Activated T-helper 2 cell treated with anti-CD3 and anti-CD28 coated beads, Interferon-gamma antibody, Interleukin-2, Interleukin-4, amounts not matched to agents 10 μg/mL and 5 μg/mL and 100 μg/mL, durations not matched to agents 14 hours and 24 hours and 36 hours (primary cell): Measurements from ENCODE around the gene CCDC12. TPM values are rescaled to one million over a fixed set of nuclear protein-coding genes. Genes with fewer than 3 reads are reported as not detected.

ENCODE experiments used
- DNase-seq: peaks from one replicate; pipeline ENCODE4 v3.0.0; 2021; ENCODE audit warnings: low spot score
- H3K27ac Mint-ChIP-seq: one replicate; pipeline ENCODE4 v1.8.0; 2021; ENCODE audit warnings: mixed read lengths
- H3K27me3 Mint-ChIP-seq: one replicate; pipeline ENCODE4 v1.8.0; 2021; ENCODE audit warnings: low read depth, mixed read lengths
- H3K36me3 Mint-ChIP-seq: one replicate; pipeline ENCODE4 v1.8.0; 2021; ENCODE audit warnings: low read depth, mixed read lengths
- H3K4me1 Mint-ChIP-seq: one replicate; pipeline ENCODE4 v1.8.0; 2021; ENCODE audit warnings: low read depth, mixed read lengths
- H3K4me3 Mint-ChIP-seq: one replicate; pipeline ENCODE4 v1.8.0; 2021; ENCODE audit warnings: low read depth, mild to moderate bottlenecking, moderate library complexity, mixed read lengths
- H3K9me3 Mint-ChIP-seq: one replicate; pipeline ENCODE4 v1.8.0; 2021; ENCODE audit warnings: mixed read lengths
- intact Hi-C: fragments of 100-400 bp; cut with micrococcal nuclease; formaldehyde crosslinking; loops from one replicate; pipeline ENCODE4 v1.15.1; 2023
- total RNA-seq: library from RNA; stranded (reverse); gene quantifications from 2 replicates; pipeline ENCODE4 v1.2.3, GENCODE V29; 2022

CCDC12 gene
- total RNA-seq, 1 donor from 2014 or later = 65.3 TPM

GRCh38 chr3:46903341-46904302 is 72.9 kb downstream of the CCDC12 start:
- no peak overlapping the region for H3K27ac Mint-ChIP-seq
- H3K9me3 Mint-ChIP-seq = no peaks in the 10 kb centered on the region
- H3K4me3 Mint-ChIP-seq = no peak overlapping the region
- H3K4me1 Mint-ChIP-seq = no peaks in the 10 kb centered on the region
- no peaks in the 10 kb centered on the region for H3K36me3 Mint-ChIP-seq
- H3K27me3 Mint-ChIP-seq = peaks cover 5% of the 10 kb centered on the region
- DNase-seq = no peak
- intact Hi-C loops = no loop called here

GRCh38 chr3:46902188-46902631 is 74.3 kb downstream of the CCDC12 start:
- no peak for DNase-seq
- peaks cover 9% of the 10 kb centered on the region for H3K27me3 Mint-ChIP-seq
- no peak overlapping the region for H3K27ac Mint-ChIP-seq
- H3K4me1 Mint-ChIP-seq = no peaks in the 10 kb centered on the region
- H3K4me3 Mint-ChIP-seq = no peak overlapping the region
- H3K36me3 Mint-ChIP-seq = no peaks in the 10 kb centered on the region
- intact Hi-C loops = no loop called here
- H3K9me3 Mint-ChIP-seq = no peaks in the 10 kb centered on the region

- H3K4me3 Mint-ChIP-seq = no peak overlapping the region
- DNase-seq = no peak
- H3K27me3 Mint-ChIP-seq = peaks cover 9% of the 10 kb centered on the region
- intact Hi-C loops = no loop called here
- H3K36me3 Mint-ChIP-seq = no peaks in the 10 kb centered on the region
- H3K9me3 Mint-ChIP-seq = no peaks in the 10 kb centered on the region
- no peak overlapping the region for H3K27ac Mint-ChIP-seq
- H3K4me1 Mint-ChIP-seq = no peaks in the 10 kb centered on the region
Measured at GRCh38 chr3:46901591-46902187, 74.9 kb downstream of the CCDC12 start.

- Mint-ChIP-seq H3K4me1 (no peaks in the 10 kb centered on the region), H3K36me3 (no peaks in the 10 kb centered on the region), H3K9me3 (no peaks in the 10 kb centered on the region), H3K27ac (no peak overlapping the region), H3K27me3 (peaks cover 11% of the 10 kb centered on the region), H3K4me3 (no peak overlapping the region)
- no peak for DNase-seq
- intact Hi-C loops = no loop called here
Measured at GRCh38 chr3:46901061-46901460, 75.5 kb downstream of the CCDC12 start.

GRCh38 chr3:46900356-46900755 is 76.2 kb downstream of the CCDC12 start:
- DNase-seq = no peak
- no peaks in the 10 kb centered on the region for H3K4me1 Mint-ChIP-seq
- no peak overlapping the region for H3K4me3 Mint-ChIP-seq
- H3K9me3 Mint-ChIP-seq = no peaks in the 10 kb centered on the region
- peaks cover 15% of the 10 kb centered on the region for H3K27me3 Mint-ChIP-seq
- intact Hi-C loops = no loop called here
- no peak overlapping the region for H3K27ac Mint-ChIP-seq
- H3K36me3 Mint-ChIP-seq = no peaks in the 10 kb centered on the region

- H3K4me1 Mint-ChIP-seq = no peaks in the 10 kb centered on the region
- H3K27me3 Mint-ChIP-seq = peaks cover 18% of the 10 kb centered on the region
- no peaks in the 10 kb centered on the region for H3K36me3 Mint-ChIP-seq
- H3K4me3 Mint-ChIP-seq = no peak overlapping the region
- no peaks in the 10 kb centered on the region for H3K9me3 Mint-ChIP-seq
- intact Hi-C loops = no loop called here
- no peak for DNase-seq
- H3K27ac Mint-ChIP-seq = no peak overlapping the region
Measured at GRCh38 chr3:46900007-46900292, 76.6 kb downstream of the CCDC12 start.

GRCh38 chr3:46899151-46900006 is 77.2 kb downstream of the CCDC12 start:
- Mint-ChIP-seq H3K9me3 (no peaks in the 10 kb centered on the region), H3K4me1 (no peaks in the 10 kb centered on the region), H3K27me3 (peaks cover 18% of the 10 kb centered on the region), H3K27ac (no peak overlapping the region), H3K4me3 (no peak overlapping the region), H3K36me3 (no peaks in the 10 kb centered on the region)
- intact Hi-C loops = no loop called here
- DNase-seq = no peak

- Mint-ChIP-seq H3K9me3 (no peaks in the 10 kb centered on the region), H3K27me3 (peaks cover 22% of the 10 kb centered on the region), H3K36me3 (no peaks in the 10 kb centered on the region), H3K4me1 (no peaks in the 10 kb centered on the region), H3K27ac (no peak overlapping the region), H3K4me3 (no peak overlapping the region)
- no peak for DNase-seq
- intact Hi-C loops = no loop called here
Measured at GRCh38 chr3:46898321-46899150, 78.0 kb downstream of the CCDC12 start.

- intact Hi-C loops = no loop called here
- no peaks in the 10 kb centered on the region for H3K36me3 Mint-ChIP-seq
- no peak overlapping the region for H3K4me3 Mint-ChIP-seq
- DNase-seq = no peak
- no peak overlapping the region for H3K27ac Mint-ChIP-seq
- H3K9me3 Mint-ChIP-seq = no peaks in the 10 kb centered on the region
- H3K4me1 Mint-ChIP-seq = no peaks in the 10 kb centered on the region
- H3K27me3 Mint-ChIP-seq = peaks cover 26% of the 10 kb centered on the region
Measured at GRCh38 chr3:46897829-46898320, 78.7 kb downstream of the CCDC12 start.

- intact Hi-C loops = no loop called here
- H3K4me1 Mint-ChIP-seq = no peaks in the 10 kb centered on the region
- no peak for DNase-seq
- no peaks in the 10 kb centered on the region for H3K9me3 Mint-ChIP-seq
- no peak overlapping the region for H3K27ac Mint-ChIP-seq
- peaks cover 33% of the 10 kb centered on the region for H3K27me3 Mint-ChIP-seq
- no peak overlapping the region for H3K4me3 Mint-ChIP-seq
- H3K36me3 Mint-ChIP-seq = no peaks in the 10 kb centered on the region
Measured at GRCh38 chr3:46897031-46897430, 79.5 kb downstream of the CCDC12 start.

- Mint-ChIP-seq H3K36me3 (no peaks in the 10 kb centered on the region), H3K4me3 (no peak overlapping the region), H3K27me3 (peaks cover 38% of the 10 kb centered on the region), H3K27ac (no peak overlapping the region), H3K4me1 (no peaks in the 10 kb centered on the region), H3K9me3 (no peaks in the 10 kb centered on the region)
- intact Hi-C loops = no loop called here
- DNase-seq = no peak
Measured at GRCh38 chr3:46896386-46896785, 80.2 kb downstream of the CCDC12 start.

GRCh38 chr3:46895761-46896160 is 80.8 kb downstream of the CCDC12 start:
- no peak for DNase-seq
- peaks cover 45% of the 10 kb centered on the region for H3K27me3 Mint-ChIP-seq
- no peak overlapping the region for H3K4me3 Mint-ChIP-seq
- H3K9me3 Mint-ChIP-seq = no peaks in the 10 kb centered on the region
- H3K4me1 Mint-ChIP-seq = no peaks in the 10 kb centered on the region
- H3K36me3 Mint-ChIP-seq = no peaks in the 10 kb centered on the region
- intact Hi-C loops = loop anchor here (1.0 to 2.0 kb wide), 2 partner anchors 29 to 190 kb away; no protein-coding TSS in a partner anchor
- H3K27ac Mint-ChIP-seq = no peak overlapping the region
